COLO829 (cell line): ENCODE results near the gene ADAM8.
"Not testable (repeated sequence)": the region's sequence is repeated elsewhere in the genome, so short reads cannot be mapped to it uniquely, and the experiment has no call there.

Source experiments
- DNase-seq: peaks from one replicate; pipeline ENCODE4 v3.0.0; 2012; ENCODE audit warnings: low spot score

Gene ADAM8

DNA sequence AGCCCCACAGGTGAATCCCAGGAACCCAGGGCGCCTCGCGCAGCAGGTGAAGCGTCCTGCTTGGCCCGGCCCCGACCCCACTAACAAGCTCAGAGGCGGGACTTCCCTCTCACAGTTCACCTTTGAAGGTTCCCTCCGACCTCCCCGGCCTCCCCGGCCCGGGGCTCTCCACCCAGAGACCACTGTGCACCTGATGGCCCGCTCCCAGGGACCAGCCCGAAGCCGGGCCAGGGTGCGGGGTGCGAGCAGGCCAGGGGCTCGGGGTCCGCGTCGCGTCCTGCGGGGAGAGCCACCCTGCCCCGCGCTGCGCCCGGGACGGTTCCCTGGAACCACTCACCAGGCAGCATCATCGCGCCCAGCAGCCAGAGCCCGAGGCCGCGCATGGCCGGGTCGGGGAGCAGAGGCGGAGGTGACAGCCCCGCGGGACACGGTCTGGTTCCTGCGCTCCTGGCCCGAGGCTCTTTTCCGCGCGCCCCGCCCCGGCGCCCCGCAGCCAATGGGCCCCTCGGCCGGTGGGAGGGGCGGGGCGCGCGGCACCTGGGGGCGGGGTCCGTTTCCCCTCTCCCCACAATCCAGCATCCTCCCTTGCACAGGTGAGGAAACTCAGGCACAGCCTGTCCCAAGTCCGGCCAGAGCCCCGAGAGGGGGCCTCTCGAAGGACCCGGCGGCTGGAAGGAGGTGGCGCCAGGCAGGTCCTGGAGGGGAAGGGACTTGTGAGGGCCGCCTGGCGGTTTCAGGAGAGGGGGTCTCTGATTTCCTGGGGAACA lies at the start of gene ADAM8:
Gene ADAM8 (minus strand): TSS at position 434 of the 767 bp plus-strand sequence. CDS start 51 bp downstream, at position 383.
- no peak for DNase-seq

DNA sequence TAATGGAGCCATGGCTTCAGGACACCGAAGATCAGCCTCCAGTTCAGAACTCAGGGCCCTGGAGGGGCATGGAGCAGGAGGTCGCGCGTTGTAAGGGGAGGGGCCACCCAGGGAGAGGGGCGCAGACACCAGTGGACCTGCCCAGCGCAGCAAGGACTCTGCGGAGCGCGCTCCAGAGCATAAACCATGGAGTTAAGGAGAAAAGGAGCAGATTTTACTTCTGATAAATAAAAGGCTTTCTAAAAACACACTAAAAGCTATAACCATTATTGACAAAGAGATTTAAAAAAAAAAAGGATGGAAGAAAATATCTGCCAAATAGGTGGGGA lies 49.5 kb upstream of the ADAM8 start:
- no peak for DNase-seq

DNA sequence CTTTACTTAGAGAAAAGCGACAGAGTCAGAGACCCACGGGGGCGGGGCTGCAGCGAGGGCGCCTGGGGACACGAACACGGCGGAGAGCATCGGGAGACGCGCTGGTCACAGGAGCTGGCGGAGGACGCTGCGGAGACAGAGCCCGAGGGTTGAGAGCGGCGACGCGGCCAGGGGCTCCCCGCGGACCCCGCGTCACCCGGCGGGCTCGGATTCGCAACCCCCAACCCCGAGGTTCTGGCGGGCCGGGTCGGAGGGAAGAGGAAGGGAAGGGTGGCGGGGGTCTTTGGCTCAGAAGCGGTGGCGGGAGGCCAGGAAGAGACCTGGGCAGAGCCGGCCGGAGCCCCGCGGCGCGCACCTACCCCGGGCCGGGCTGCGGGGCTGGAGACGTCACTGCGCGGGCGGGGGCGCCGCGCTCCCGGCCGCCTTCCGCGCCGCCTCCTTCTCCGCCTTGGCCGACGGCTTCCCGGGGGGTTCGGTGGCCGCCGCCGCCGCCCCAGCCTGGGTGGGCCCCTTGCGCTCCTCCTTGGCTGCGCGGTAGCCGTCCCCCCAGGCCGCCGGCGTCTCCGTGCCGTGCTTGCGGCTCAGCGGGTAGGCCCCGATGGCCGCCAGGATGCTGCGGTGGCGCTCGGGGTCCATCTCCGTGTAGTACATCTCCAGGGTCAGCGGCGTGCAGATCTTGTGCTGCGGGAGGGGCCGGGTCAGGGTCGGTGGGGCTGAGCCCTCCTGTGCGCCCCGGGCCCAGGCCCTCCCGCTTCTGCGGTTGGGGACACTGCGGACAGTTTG lies 49.0 kb upstream of the ADAM8 start:
- DNase-seq = no peak

DNA sequence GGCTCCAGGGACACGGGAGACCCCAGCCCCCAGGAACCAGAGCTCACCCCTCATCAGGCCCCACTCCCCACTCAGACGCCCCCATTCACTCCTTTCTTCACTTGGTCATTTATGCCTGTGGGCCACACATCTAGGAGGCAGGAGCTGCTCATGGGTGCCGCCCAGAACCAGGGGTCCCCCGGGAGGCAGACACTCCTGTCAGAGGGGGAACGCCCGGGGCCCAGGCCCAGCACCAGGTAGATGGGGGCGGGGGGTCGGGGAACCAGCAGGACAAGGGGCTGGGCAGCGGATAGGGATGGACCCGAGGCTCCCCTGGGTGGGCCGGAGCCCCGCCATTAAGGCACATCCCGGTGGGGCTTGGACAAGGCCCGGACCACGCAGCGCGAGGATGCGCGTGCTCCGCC lies 48.2 kb upstream of the ADAM8 start:
- no peak for DNase-seq

DNA sequence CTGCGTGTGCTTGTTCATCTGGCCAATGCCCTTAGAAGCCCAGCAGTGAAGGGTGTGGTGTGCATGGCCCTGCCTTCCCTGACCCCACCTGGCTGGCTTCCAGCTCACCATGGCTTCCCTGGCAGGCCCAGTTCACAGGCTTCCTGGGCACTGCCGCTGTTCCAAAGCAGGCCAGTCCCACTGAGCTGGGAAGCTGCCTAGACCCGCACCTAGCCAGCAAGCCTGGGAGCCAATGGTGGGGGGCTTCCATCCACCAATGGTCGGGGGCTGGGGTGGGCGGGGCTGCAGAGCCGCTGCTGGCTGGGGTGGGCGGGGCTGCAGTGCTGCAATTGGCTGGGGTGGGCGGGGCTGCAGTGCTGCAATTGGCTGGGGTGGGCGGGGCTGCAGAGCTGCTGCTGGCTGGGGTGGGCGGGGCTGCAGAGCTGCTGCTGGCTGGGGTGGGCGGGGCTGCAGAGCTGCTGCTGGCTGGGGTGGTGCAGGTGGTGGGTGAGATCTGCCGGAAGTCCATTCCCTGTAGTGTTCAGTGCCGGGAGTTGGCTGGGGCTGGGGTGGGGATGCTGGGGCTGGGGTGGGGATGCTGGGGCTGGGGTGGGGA lies 47.6 kb upstream of the ADAM8 start:
- peak; percentile 35 for DNase-seq

DNA sequence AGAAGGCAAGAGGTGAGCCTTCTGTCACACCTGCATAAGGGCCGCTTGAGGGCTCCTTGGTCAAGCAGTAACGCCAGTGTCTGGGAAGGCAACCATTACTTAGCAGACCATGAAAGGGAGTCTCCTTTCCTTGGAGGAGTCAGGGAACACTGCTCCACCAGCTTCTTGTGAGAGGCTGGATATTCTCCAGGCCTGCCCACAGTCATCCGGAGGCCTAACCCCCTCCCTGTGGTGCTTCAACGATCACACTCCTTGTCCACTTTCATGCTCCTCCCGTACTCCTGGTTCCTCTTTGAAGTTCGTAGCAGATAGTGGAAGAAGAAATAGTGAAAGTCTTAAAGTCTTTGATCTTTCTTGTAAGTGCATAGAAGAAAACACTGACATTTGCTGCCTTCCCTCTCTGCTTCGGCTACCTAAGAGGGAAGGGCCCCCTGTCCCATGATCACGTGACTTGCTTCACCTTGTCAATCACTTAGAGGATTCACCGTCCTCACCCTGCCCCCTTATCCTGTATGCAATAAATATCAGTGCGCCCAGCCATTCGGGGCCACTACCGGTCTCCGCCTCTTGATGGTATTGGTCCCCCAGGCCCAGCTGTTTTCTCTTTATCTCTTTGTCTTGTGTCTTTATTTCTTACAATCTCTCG lies 45.5 kb upstream of the ADAM8 start:
- DNase-seq = not testable (repeated sequence)

DNA sequence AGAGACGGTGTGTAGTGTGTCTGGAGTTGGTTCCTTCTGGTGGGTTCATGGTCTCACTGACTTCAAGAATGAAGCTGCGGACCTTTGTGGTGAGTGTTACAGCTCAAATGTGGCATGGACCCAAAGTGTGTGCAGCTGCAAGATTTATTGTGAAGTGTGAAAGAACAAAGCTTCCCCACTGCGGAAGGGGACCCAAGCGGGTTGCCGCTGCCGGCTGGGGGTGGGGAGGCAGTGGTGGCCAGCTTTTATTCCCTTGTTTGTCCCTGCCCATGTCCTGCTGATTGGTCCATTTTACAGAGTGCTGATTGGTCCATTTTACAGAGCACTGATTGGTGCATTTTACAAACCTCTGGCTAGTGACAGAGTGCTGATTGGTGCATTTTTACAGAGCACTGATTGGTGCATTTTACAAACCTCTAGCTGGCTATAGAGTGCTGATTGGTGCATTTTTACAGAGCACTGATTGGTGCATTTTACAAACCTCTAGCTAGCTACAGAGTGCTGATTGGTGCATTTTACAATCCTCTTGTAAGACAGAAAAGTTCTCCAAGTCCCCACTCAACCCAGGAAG lies 44.3 kb upstream of the ADAM8 start:
- not testable (repeated sequence) for DNase-seq

DNA sequence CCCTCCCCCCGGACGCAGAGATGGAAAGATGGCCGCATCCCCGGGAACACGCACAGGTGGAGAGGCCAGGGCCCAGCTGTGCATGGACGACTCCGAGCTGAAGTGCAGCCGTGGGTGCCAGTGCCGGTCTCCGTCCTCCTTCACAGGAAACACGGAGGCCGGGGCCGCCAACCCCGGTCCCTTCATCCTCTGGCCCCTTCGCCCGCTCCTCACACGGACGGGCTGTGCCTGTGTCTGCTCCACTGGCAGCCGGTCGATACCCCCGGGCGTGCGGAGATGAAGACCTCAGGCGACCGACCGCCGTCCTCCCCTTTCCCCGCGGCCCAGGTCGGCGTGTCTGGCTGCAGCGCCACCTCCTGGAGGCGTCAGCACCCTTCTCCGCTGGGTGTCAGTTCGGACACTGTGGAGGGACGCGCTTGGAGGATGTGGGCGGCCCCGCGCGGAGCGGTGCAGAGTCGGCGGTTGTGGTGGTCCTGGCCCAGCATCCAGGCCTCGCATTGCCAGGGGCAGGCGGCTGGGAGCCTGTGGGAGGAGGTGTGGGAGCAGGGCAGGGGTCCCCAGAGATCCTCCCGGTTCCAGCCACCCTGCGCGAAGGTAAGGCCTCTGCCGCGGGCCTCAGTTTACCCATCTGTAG lies 41.9 kb upstream of the ADAM8 start:
- no peak for DNase-seq

DNA sequence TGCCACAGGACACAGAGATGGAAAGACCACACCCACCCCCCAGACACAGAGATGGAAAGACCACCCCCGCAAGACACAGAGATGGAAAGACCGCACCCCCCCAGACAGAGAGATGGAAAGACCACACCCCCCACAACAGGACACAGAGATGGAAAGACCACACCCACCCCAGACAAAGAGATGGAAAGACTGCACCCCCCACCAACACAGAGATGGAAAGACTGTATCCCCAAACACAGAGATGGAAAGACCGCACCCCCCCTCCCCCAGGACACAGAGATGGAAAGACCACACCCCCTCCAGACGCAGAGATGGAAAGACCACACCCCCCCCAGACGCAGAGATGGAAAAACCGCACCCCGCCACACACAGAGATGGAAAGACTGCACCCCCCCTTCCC lies 40.1 kb upstream of the ADAM8 start:
- no peak for DNase-seq

DNA sequence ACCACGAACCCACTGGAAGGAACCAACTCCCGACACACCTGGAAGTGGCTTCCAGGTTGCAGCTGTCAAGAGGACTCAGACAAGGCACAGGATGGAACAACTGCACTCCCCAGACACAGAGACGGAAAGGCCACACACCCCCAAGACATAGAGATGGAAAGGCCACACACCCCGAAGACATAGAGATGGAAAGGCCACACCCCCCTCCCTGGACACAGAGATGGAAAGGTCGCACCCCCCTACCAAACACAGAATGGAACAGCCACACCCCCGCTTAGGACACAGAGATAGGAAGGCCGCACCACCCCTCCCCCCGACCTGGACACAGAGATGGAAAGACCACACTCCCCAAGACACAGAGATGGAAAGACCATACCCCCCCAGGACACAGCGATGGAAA lies 39.6 kb upstream of the ADAM8 start:
- DNase-seq = no peak

DNA sequence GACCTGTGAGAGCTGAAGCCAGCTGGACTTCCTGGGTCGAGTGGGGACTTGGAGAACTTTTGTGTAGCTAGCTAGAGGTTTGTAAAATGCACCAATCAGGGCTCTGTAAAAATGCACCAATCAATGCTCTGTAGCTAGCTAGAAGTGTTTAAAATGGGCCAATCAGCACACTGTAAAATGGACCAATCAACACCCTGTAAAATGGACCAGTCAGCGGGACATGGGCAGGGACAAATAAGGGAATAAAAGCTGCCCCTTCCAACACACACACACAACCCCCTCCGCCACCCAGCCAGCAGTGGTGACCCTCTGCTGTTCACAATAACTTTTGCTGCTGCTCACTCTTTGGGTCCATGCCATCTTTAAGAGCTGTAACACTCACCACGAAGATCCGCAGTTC lies 39.2 kb upstream of the ADAM8 start:
- no peak for DNase-seq

DNA sequence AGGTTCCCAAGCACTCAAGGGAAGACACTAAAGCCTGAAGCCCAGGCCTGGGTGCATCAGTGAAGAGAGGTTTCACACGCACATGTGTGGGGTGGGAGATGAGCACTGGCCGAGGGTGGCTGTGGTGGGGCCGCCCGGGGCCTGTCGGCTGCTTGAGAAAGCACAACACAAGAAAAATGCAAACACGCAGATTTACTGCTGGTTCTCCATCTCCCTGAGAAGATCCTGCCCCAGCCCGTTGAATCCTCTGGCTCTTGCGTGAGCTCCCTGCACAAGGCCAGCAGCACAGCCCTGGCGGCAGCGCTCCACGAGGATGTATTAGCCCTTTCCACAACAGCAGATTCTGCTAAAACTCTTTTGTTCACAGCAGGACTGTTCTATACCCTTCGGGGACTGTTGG lies 38.2 kb upstream of the ADAM8 start:
- no peak for DNase-seq

DNA sequence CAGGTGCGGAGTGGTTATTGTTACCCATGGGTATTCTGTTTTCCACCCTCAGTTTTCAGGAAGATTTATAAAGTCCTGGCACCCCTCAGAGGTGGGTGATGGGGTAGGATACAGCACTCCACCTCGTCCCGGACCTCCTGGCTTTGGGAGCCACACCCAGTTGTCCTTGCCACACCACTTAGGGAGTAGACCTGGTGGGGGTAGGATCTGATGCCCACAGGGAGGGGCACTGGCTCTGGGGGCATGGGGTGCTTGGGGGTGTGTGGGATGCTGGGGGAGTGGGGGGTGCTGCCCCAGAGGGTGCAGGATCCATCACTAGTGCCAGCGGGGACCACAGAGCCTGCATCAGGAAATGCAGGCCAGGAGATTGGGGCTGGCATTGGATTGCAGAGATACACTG lies 36.5 kb upstream of the ADAM8 start:
- DNase-seq = no peak

DNA sequence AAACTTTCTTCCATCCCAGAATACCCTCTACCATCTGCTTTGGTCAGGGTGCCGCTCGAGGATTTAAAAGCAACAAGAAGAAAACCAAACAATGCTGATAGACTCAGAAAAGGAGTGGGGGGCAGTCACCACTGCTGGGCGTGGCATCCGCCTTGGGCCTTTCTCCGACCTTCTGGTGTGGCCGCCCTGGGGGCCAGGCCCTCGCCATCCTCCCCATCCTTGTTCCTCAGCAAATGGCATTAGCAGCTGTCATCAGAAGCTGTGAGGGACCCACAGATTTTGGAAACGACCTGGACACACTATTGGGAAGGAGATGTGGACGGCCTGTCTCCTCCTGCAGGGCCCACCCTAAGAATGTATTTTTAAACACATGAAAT lies 36.1 kb upstream of the ADAM8 start:
- no peak for DNase-seq

DNA sequence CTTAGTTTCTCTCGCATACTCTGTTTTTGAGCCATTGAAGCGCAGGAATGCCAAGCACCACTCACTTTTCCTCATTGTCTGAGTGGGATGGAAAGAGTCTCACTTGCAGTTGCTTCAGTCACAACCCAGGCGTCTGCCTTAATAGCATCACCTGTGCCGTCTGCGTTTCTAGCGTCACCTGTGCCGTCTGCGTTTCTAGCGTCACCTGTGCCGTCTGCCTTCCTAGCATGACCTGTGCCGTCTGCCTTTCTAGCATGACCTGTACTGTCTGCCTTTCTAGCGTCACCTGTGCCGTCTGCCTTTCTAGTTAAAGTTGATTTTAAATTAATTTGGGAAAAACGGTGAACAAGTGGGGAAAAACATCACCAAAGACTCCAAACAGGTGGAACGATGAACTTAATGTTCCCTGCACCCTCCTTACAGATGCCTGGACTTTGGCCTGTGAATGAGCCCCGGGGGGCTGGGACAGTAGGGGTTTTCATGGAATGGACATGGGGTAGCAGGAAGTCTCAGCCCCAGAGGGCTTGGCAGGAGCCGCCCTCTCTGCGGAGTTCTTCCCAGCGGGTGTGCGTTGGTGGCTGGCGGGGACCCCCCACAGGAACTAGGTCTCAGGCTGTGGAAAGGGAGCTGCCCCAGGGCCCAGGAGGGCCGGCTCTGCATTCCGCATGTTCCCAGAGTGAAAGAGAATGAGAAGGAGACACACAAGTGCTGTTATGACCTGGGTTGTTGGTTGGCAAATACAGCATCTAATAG lies 35.5 kb upstream of the ADAM8 start:
- no peak for DNase-seq

DNA sequence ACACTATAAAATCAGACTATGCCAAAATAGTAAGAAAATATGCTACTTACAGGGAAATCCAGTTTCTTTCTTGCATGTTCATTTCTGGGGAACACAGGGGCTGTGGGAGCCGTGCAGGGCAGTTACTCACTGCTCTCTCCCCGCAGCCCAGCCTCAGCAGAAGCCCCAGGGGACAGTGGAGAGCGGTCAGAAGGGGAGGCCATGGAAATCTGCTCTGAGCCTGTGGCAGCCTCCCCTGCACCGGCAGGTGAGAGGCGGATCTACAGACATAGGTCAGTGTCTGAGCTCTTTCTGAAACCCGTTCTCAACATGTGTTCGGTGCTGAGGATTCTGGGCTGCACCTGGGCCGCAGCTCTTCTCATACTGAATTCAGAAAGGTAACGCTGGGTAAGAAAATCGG lies 34.9 kb upstream of the ADAM8 start:
- DNase-seq = no peak

DNA sequence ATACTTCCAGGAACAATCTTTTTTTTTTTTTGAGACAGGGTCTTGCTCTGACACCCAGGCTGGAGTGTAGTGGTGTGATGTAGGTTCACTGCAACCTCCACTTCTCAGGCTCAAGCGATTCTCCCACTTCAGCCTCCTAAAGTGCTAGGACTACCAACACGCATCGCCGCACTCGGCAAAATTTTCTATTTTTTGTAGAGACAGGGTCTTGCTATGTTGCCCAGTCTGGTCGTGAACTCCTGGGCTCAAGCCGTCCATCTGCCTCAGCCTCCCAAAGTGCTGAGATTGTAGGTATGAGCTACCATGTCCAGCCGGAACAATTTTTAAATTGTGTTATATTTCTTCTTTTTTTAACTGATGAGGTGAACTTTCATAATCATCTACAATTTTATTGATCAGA lies 34.1 kb upstream of the ADAM8 start:
- no peak for DNase-seq

DNA sequence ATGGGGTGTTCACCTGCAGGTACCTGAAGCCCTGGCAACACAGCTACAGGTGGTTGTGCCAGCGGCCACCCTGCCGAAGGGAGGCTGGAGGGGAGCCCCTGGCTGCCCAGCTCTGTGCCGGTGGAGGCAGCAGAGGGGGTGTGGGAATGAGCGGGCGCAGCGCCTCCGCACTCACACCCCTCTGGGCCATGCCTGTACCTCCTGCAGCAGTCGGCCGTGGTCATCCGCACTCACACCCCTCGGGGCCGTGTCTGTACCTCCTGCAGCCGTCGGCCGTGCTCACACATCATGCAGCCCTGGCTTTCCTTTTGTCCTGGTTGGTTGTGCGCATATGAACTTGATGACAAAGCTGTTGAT lies 33.7 kb upstream of the ADAM8 start:
- DNase-seq = no peak

DNA sequence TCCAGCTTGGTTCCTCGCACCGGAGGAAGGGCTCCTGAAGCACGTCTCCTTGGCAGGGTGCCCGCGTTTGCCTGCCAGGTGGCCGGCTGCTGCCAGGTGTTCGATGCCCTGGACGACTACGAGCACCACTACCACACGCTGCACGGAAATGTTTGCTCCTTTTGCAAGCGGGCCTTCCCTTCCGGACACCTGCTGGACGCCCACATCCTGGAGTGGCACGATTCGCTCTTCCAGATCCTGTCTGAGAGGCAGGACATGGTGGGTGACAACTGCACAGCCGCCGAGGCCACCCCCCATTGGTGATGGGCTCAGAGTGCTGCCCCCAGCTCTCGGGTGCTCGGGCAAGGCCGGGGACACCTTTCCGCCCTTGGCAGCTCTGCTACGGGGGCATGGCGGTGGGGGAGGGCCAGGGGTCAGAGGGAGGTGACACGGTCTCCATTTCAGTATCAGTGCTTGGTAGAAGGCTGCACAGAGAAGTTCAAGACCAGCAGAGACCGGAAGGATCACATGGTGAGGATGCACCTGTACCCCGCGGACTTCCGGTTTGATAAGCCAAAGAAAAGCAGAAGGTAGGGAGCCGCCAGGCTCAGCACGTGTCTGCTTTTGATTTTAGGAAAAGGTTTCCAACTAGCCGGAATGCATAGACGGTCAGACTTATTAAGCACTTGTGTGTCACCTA lies 33.2 kb upstream of the ADAM8 start:
- no peak for DNase-seq

DNA sequence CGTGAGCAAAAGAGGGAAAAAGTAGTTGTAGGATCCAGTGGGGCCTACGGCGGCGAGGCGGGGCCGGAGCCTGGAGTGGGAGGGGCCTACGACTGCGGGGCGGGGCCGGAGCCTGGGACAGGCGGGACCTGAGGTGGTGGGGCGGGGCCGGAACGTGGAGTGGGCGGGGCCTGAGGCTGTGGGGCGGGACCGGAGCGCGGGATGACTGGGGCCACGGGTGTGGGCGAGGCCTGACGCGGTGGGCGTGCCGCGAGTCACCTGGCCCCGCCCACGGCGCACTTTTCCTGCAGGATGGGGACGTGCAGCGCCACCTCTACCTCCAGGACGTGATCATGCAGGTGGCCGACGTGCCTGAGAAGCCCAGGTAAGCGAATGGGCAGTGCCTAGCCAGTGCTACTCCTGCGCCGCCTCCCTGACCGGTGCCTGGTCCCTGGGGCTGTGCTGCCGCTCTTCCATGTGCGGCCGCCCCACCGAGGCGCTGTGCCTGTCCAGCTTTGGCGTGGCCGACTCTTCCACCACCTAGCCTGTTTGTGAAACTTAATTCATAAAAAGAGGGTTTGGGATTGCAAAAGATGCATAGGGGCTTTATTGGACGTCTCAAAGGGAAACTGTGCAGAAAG lies 32.5 kb upstream of the ADAM8 start:
- peak; percentile 81 for DNase-seq
